VCaP (cell line): ENCODE results near the gene LSMEM2.

Experiments used
- H3K27ac ChIP-seq: fragments of 450-650 bp; 2 replicates; pipeline ENCODE4 v1.5.1; 2017
- TF ChIP-seq, protein P1 (sequence below): fragments of 450-650 bp; conservative IDR thresholded peaks from 2 replicates; pipeline ENCODE4 v1.5.1; 2017; ENCODE audit warnings: mild to moderate bottlenecking, moderate library complexity

The LSMEM2 gene

DNA sequence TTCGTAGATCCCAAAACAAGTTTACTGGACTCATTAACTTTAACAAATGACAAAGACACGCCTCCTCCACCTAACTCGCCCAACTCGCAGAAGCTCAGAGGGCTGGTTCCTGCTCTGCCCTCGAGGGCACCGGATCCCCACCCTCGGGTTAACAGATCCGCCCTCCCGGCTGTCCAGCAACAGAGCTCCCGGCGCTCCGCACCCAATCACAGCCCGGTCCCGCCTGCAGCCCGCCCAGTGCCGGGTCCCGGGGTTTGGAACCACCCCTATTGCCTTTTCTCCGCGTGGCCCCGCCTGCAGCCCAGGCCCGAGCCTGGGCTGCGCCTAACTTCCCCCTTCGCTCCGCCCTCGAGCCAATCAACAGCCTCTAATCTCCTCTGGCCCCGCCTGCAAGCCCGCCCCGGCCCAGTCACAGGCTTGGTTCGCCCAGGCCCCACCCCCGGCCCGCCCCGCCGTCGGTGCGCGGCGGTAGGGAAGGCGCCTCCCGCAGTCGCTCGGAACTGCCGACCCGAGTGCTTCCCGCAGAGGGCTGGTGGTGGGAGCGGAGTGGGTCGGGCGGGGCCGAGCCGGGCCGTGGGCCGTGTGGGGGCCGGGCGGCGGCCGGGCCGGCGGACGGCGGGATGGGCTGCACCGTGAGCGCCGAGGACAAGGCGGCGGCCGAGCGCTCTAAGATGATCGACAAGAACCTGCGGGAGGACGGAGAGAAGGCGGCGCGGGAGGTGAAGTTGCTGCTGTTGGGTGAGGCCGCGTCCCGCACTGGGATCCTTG, 43.0 kb upstream of the LSMEM2 start, which contains the start of gene GNAI2:
Gene GNAI2 (plus strand): TSS at position 489 of the 768 bp plus-strand sequence. CDS start 132 bp downstream, at position 621.
- TF ChIP-seq, protein P1, sequence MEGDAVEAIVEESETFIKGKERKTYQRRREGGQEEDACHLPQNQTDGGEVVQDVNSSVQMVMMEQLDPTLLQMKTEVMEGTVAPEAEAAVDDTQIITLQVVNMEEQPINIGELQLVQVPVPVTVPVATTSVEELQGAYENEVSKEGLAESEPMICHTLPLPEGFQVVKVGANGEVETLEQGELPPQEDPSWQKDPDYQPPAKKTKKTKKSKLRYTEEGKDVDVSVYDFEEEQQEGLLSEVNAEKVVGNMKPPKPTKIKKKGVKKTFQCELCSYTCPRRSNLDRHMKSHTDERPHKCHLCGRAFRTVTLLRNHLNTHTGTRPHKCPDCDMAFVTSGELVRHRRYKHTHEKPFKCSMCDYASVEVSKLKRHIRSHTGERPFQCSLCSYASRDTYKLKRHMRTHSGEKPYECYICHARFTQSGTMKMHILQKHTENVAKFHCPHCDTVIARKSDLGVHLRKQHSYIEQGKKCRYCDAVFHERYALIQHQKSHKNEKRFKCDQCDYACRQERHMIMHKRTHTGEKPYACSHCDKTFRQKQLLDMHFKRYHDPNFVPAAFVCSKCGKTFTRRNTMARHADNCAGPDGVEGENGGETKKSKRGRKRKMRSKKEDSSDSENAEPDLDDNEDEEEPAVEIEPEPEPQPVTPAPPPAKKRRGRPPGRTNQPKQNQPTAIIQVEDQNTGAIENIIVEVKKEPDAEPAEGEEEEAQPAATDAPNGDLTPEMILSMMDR, result no peak
- peak within 1 kb of the TSS; percentile 73 for H3K27ac ChIP-seq

DNA sequence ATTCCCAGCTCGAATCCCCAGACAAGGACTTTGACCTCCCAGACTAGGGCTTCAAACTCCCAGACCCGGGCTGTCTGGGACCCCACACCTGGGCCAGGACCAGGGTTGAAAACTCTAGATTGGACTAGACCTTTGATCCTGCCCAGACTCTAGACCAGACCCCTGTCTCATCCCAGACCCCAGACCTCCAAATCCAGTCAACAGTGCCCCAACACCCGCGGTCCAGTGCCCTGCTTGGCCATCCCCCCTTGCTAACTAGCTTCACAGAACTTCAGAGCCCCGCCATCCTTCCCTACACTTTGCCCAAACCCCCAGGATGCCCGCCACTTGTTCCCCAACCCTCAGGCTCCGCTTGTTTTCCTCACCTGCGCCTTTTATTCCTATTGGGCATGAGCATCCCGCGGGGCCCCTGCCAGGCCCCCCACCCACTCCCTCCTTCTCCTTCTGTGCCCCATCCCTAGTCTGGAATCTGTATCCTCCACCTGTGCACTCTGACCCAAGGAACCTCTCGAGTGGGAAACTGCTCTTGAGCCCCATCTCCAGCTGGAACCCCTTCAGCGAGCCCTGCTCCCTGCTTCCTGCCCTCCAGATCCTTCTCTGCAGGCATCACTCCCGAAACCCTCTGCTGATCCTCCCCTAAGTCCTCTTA, 42.3 kb upstream of the LSMEM2 start:
- TF ChIP-seq, protein P1, result no peak
- H3K27ac ChIP-seq, result peak overlapping the region; percentile 73

DNA sequence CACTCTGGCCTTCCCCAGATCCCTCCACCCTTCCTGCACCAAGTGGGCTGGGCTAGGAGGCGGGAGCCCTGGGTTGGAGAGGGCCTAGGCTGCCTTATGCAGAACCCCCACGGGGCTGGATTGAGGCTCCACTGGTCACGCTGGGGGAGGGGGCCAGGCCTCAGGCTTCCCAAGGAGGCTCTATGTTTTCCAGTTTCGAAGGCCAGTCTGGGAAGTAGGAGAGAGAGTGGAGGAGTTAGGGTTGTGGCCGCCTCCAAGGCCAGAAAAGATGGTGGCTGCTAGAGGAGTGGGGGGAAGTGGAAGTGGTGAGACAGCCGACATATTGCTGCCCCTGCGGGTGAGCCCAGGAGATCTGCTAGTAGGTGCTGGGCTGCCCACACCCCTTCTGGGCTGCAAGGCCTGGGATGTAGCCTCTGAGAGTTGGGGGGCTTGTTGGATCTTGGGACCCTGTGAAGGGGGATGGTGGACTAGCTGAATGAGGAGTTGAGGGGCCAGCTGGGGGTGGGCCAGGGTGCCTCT, 41.7 kb upstream of the LSMEM2 start:
- TF ChIP-seq, protein P1, result no peak
- H3K27ac ChIP-seq, result peak overlapping the region; percentile 73

DNA sequence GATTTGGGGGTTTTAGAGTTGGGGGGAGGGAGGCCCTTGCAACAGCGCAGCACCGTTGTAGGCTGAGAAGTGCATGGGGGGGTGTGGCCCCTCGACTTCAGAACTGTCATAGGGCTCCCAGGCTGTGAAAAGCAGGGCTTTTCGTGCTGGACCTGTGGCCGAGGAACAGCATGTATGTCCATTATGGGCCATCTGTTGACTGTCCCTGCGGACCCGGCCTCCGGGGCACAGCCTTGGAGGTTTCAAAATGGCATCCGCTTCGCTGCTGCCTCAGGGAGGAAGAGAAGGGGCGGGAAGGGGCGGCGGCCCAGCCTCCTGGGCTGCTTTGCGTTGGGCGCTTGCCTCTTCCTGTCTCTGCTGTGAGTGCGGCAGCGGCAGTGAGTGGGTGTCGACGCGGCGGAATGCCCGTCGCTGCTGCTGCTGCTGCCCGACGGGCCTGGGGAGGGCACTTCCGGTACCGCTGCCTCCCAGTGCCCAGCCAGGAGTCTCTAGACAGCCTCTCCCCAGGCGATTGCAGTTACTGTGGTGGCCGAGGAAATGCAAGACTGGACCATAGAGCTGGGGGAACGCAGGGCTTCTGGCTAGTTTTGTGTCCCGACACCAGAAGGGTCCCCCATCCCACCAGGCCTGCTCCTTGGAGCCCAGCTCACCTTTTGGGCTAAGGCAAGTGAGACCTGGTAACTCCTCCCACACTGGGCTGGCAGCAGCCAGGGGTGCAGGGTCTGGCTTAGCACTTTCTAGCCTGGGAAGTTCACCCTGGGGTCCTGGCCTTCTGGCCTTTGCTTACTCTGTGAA, 40.9 kb upstream of the LSMEM2 start:
- TF ChIP-seq, protein P1, result no peak
- peak overlapping the region; percentile 73 for H3K27ac ChIP-seq

DNA sequence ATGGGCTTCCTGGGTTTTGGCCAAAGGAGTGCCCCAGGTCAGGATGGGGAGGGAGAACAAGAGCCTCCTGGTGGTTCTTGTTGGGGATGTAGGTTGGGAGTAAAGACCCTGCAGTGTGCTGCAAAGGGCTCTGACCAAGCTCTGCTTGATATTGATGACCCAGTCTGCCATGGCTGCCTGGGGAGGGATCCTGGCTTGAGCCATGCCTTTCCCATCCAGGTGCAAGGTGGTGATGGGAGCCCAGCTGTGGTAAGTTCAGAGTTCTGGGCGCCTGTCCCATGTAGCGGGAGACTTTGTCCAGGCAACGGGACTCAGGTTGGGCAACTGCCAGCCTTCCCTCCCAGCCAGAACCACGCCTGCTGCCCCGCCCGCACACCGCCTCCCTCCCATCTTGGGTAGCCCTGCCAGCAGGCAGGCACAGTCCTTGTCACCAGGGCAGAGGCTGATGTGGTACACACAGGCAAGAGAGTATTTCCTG, 40.3 kb upstream of the LSMEM2 start:
- TF ChIP-seq, protein P1, result no peak
- peak overlapping the region; percentile 73 for H3K27ac ChIP-seq

DNA sequence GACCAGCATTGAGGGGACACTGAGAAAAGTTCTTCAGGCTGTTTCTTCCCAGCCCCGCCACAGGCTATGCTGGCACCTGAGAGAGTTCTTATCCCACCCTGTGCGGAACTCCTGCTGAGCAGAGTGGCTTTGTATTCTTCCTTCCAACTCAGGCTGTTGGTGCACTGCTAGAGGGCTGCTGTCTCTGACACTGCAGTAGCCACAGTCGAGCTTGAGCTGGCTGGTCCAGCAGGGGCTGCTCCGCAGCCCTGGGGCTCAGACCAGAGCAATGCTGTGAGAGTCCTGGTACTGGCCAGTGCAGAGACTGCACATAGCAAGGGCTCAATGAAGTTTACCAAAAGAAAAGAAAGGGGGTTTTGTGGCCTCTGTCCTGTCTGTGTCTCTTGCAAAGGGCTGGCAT, 39.2 kb upstream of the LSMEM2 start:
- TF ChIP-seq, protein P1, result no peak
- H3K27ac ChIP-seq, result peak overlapping the region; percentile 73

DNA sequence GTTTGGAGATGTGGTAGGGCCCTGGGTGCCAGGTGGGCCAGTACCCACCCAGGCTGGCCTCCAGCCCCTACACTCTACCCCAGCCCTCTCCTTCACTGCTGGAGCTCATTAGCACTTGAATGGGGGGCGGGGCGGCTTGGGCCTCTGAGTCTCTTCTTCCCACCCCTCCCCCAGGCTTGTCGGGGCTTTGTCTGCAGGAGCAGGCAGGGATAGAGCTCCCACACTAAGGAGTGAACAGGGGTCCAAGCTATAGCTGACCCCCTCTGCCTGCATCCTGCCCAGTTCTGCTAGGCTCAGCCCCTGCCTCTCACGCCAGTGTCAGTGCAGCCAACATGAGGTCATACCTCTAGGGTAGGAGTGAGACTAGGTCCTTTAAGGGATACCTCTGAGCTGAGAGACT, 37.7 kb upstream of the LSMEM2 start:
- TF ChIP-seq, protein P1, result no peak
- no peak overlapping the region for H3K27ac ChIP-seq
